HL-60 (cell line): ENCODE data around the gene PEX26.

Source experiments
- POLR2AphosphoS5 ChIP-seq: IDR thresholded peaks from 2 replicates; pipeline ENCODE4 v1.6.1; 2012; ENCODE audit warnings: low read depth
- REST ChIP-seq: IDR thresholded peaks from 2 replicates; pipeline ENCODE4 v1.6.1; 2012; ENCODE audit warnings: low read depth; ENCODE audit not compliant: insufficient replicate concordance
- TF ChIP-seq, protein P1 (sequence below): IDR thresholded peaks from one replicate; pipeline ENCODE4 v1.5.1; 2011; ENCODE audit warnings: low read length, control low read depth, inconsistent platforms; ENCODE audit not compliant: insufficient read depth

DNA sequence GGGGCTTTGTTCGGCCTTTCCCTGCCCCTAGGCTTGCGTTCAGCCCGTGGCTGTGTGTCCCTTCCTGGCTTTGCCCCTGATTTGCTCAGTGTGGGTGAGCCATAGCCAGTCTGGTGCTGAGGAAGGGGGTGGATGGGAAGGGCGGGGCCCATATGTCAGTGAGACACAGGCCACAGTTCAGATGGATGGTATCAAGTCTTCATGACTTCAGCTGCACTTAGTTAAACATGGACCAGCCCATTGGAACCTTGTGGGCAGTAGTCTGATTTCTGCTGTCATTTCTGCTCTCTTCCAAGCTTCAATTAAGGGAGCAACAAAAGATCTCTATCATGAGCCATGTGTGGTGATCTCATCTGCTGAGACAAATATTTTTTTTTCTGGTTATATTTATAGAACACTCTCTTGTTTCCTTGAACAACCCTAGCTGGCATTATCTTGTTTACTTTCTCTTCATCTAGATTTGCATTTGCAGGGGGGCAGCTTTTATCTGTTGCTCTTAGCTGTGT is 21.6 kb upstream of the PEX26 start:
- TF ChIP-seq, protein P1, sequence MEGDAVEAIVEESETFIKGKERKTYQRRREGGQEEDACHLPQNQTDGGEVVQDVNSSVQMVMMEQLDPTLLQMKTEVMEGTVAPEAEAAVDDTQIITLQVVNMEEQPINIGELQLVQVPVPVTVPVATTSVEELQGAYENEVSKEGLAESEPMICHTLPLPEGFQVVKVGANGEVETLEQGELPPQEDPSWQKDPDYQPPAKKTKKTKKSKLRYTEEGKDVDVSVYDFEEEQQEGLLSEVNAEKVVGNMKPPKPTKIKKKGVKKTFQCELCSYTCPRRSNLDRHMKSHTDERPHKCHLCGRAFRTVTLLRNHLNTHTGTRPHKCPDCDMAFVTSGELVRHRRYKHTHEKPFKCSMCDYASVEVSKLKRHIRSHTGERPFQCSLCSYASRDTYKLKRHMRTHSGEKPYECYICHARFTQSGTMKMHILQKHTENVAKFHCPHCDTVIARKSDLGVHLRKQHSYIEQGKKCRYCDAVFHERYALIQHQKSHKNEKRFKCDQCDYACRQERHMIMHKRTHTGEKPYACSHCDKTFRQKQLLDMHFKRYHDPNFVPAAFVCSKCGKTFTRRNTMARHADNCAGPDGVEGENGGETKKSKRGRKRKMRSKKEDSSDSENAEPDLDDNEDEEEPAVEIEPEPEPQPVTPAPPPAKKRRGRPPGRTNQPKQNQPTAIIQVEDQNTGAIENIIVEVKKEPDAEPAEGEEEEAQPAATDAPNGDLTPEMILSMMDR: no peak
- TF ChIP-seq POLR2AphosphoS5: no peak
- TF ChIP-seq REST: no peak
